GM19239 (cell line): ENCODE measurements around the gene PKM.
"Not testable (repeated sequence)": the region's sequence is repeated elsewhere in the genome, so short reads cannot be mapped to it uniquely, and the experiment has no call there.

ENCODE experiments used
- DNase-seq: peaks from one replicate; pipeline ENCODE4 v3.0.0; 2011; ENCODE audit warnings: low spot score; ENCODE audit not compliant: insufficient read length
- FAIRE-seq: peaks from 2 replicates; lab custom pipeline; 2011; peaks lifted over from hg19 to GRCh38; lab: Jason Lieb, UNC

PKM gene

GRCh38 chr15:72231066-72231832, at the start of gene PKM:
Gene PKM (minus strand): TSS chr15:72231190. CDS start chr15:72219097, 12,093 bp downstream.
- no peak for FAIRE-seq

GRCh38 chr15:72280751-72281150, 49.8 kb upstream of the PKM start:
- DNase-seq = no peak
- no peak for FAIRE-seq

More at GRCh38 chr15:72231066-72231832, at the start of gene PKM:
- peak; percentile 72 for DNase-seq

GRCh38 chr15:72278737-72279136, 47.7 kb upstream of the PKM start:
- no peak for FAIRE-seq

GRCh38 chr15:72276326-72276700, 45.3 kb upstream of the PKM start:
- no peak for FAIRE-seq
- no peak for DNase-seq

More at GRCh38 chr15:72278737-72279136, 47.7 kb upstream of the PKM start:
- no peak for DNase-seq

- FAIRE-seq, DNase-seq: not testable (repeated sequence)
These were observed 44.8 kb upstream of the PKM start for GRCh38 chr15:72275635-72276325.

- FAIRE-seq (no peak), DNase-seq (no peak)
These were observed 42.0 kb upstream of the PKM start for GRCh38 chr15:72272997-72273352.

GRCh38 chr15:72272213-72272996, 41.4 kb upstream of the PKM start, which contains the start of gene PARP6:
Gene PARP6 (minus strand): TSS chr15:72272554. CDS start chr15:72267477, 5,077 bp downstream.
- DNase-seq (peak; percentile 96), FAIRE-seq (peak; percentile 89)

- DNase-seq (no peak), FAIRE-seq (no peak)
These were observed 40.9 kb upstream of the PKM start for GRCh38 chr15:72271895-72272212.

- FAIRE-seq (no peak), DNase-seq (no peak)
These were observed 40.2 kb upstream of the PKM start for GRCh38 chr15:72271221-72271620.

GRCh38 chr15:72269739-72270138, 38.7 kb upstream of the PKM start:
- DNase-seq (no peak), FAIRE-seq (no peak)

- no peak for FAIRE-seq
These were observed 34.0 kb upstream of the PKM start for GRCh38 chr15:72265031-72265430.

GRCh38 chr15:72252663-72253299, 21.8 kb upstream of the PKM start:
- no peak for FAIRE-seq
- DNase-seq = no peak

More at GRCh38 chr15:72265031-72265430, 34.0 kb upstream of the PKM start:
- DNase-seq = no peak

- DNase-seq (no peak), FAIRE-seq (no peak)
These were observed 18.3 kb upstream of the PKM start for GRCh38 chr15:72249142-72249810.

GRCh38 chr15:72248514-72248913, 17.5 kb upstream of the PKM start:
- FAIRE-seq (no peak), DNase-seq (no peak)

- FAIRE-seq (no peak), DNase-seq (no peak)
These were observed 11.9 kb upstream of the PKM start for GRCh38 chr15:72242775-72243370.

- FAIRE-seq (no peak), DNase-seq (no peak)
These were observed 8.7 kb upstream of the PKM start for GRCh38 chr15:72239652-72240051.

- no peak for FAIRE-seq
These were observed 7.6 kb upstream of the PKM start for GRCh38 chr15:72238586-72238985.

GRCh38 chr15:72237853-72238224, 6.8 kb upstream of the PKM start:
- DNase-seq = no peak
- FAIRE-seq = no peak

More at GRCh38 chr15:72238586-72238985, 7.6 kb upstream of the PKM start:
- DNase-seq = no peak

GRCh38 chr15:72237029-72237852, 6.3 kb upstream of the PKM start:
- DNase-seq (no peak), FAIRE-seq (peak; percentile 87)
